Spleen (tissue), 11 donors: ENCODE measurements around the gene AQP1. TPM values are rescaled to one million over a fixed set of nuclear protein-coding genes. Genes with fewer than 3 reads are reported as not detected.

Experiments used
- DNase-seq: peaks from one replicate; pipeline ENCODE4 v3.0.0-alpha.2; 2020
- H3K27ac ChIP-seq, 8 donors: fragments of 200-600 bp; sonication (generic) in 7 of 8; 1 replicate in 4 of 8; 2 replicates in 4 of 8; pipeline versions ENCODE4 v1.5.0 to v1.8.0; 2016 to 2021; ENCODE audit warnings: inconsistent platforms in 4 of 8, mild to moderate bottlenecking in 4 of 8, moderate library complexity in 1 of 8
- H3K27me3 ChIP-seq, 7 donors: fragments of 200-600 bp; sonication (generic) in 6 of 7; replicated peaks in 1 of 7; 1 replicate in 4 of 7; 2 replicates in 3 of 7; pipeline versions ENCODE4 v1.5.0 to v1.8.0; 2016 to 2021; ENCODE audit warnings: inconsistent platforms in 3 of 7, mild to moderate bottlenecking in 1 of 7
- H3K36me3 ChIP-seq, 6 donors: fragments of 200-600 bp; sonication (generic) in 5 of 6; 1 replicate in 4 of 6; 2 replicates in 2 of 6; pipeline versions ENCODE4 v1.5.0 to v1.8.0; 2016 to 2021; ENCODE audit warnings: inconsistent platforms in 2 of 6
- H3K4me1 ChIP-seq, 6 donors: fragments of 200-600 bp; sonication (generic) in 5 of 6; 1 replicate in 3 of 6; 2 replicates in 3 of 6; pipeline versions ENCODE4 v1.5.0 to v1.8.0; 2016 to 2021; ENCODE audit warnings: inconsistent platforms in 3 of 6
- H3K4me3 ChIP-seq, 8 donors: fragments of 200-600 bp; sonication (generic) in 7 of 8; 1 replicate in 4 of 8; 2 replicates in 4 of 8; pipeline versions ENCODE4 v1.5.0 to v1.8.0; 2016 to 2021; ENCODE audit warnings: inconsistent platforms in 4 of 8, mild to moderate bottlenecking in 4 of 8, moderate library complexity in 2 of 8
- H3K9me3 ChIP-seq, 8 donors: fragments of 200-600 bp; sonication (generic) in 7 of 8; 1 replicate in 4 of 8; 2 replicates in 4 of 8; pipeline versions ENCODE4 v1.5.0 to v1.8.0; 2016 to 2021; ENCODE audit warnings: inconsistent platforms in 4 of 8
- POLR2A ChIP-seq, 3 donors: fragments of 450-650 bp; IDR thresholded peaks; one replicate each; pipeline ENCODE4 v1.5.1; 2017; ENCODE audit warnings: antibody characterized with exemption in 3 of 3, mild to moderate bottlenecking in 1 of 3
- POLR2AphosphoS5 ChIP-seq, 3 donors: sonication (generic); formaldehyde crosslinking; IDR thresholded peaks; one replicate each; pipeline ENCODE4 v1.5.1; 2017; ENCODE audit warnings: antibody characterized with exemption in 3 of 3
- WGBS, 5 donors: extraction: QIAGEN DNeasy Blood & Tissue Kit in 3 of 5; methylation state at CpG; one replicate each; pipeline versions ENCODE4 v1.1.5 to v1.1.7; 2013 to 2018; 5-methylcytosine and 5-hydroxymethylcytosine counted together
- intact Hi-C: fragments of 100-400 bp; cut with DNase I; formaldehyde crosslinking; loops from one replicate; pipeline ENCODE4 v1.15.0; 2023; ENCODE audit warnings: low total_unique reads
- polyA plus RNA-seq, 3 donors: library from polyadenylated mRNA; stranded (reverse); fragments of 200-250 nt; gene quantifications; one replicate each; pipeline ENCODE4 v1.2.1, GENCODE V29; 2013
- total RNA-seq, 7 donors: library from RNA; depleted of rRNA in 3 of 7; stranded (reverse); fragments of >200 nt in 3 of 7; fragmentation: NEBNext Ultra II Directional in 4 of 7; extraction: Animal tissue kit (Norgen Biotek cat#: 25700) in 4 of 7; gene quantifications; one replicate each; pipeline versions ENCODE4 v1.1.0 to v1.2.1, GENCODE V29; 2016 to 2021
- TF ChIP-seq, protein P1 (sequence below), 11 experiments: fragments of 200-600 bp in 7 of 11; fragments of 450-650 bp in 4 of 11; sonication (generic) in 4 of 11; IDR thresholded peaks in 8 of 11; conservative IDR thresholded peaks in 3 of 11; 1 replicate in 7 of 11; 2 replicates in 4 of 11; pipeline versions ENCODE4 v1.4.0 to v1.8.0; 2016 to 2021; ENCODE audit warnings: antibody characterized with exemption in 11 of 11, inconsistent platforms in 4 of 11, mild to moderate bottlenecking in 1 of 11
- donor health status: healthy with polysubstance abuse.
- donor health status: DM: no; HTN: no; CAD: no; lungs with moderate emphysema.
- donor health status: DM: no; HTN: no; CAD: no.
- donor health status: Bipolar disorder and iron deficiency.
- donor health status: healthy.
- donor health status: DM: no; HTN: no; CAD: no.
- donor health status: DM: yes; HTN: yes; CAD: no.

The AQP1 gene
- total and polyA plus RNA-seq, 10 donors: 4.4 to 34.3 (median 22.9) TPM

DNA sequence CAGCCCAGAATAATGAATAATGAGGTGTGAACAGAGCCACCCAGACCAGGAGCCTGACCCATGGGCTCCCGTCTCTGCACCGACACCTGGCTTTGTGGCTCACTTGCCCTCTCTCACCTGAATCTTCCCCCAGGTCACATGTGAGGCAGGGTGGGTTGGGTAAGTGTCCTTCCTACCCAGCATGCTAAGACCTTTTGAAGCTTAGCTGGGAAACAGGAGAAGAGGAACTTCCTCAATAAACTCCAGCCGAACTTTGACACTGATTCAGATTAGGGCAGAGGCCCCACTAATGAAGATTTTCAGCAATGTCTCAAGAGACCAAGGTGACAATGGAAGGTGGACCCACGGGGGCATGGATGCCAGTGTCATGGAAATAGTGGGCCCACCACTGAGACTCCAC, 46.6 kb upstream of the AQP1 start:
- Histone ChIP-seq H3K9me3 (no peaks in the 10 kb centered on the region), H3K36me3 (peaks cover 0 to 6% (median 0%) of the 10 kb centered on the region in 6 donors), H3K4me1 (peaks cover 0 to 7% (median 0%) of the 10 kb centered on the region in 6 donors), H3K4me3 (no peak overlapping the region), H3K27me3 (no peaks in the 10 kb centered on the region), H3K27ac (no peak overlapping the region)
- no peak for DNase-seq
- 66 to 90% (median 83%) methylated on average over 4 of the region's 4 CpGs for WGBS, 5 donors
- TF ChIP-seq POLR2AphosphoS5 (IDR thresholded peaks at IDR 0.05) (no peak), POLR2A (IDR thresholded peaks at IDR 0.05) (no peak)
- TF ChIP-seq, protein P1, sequence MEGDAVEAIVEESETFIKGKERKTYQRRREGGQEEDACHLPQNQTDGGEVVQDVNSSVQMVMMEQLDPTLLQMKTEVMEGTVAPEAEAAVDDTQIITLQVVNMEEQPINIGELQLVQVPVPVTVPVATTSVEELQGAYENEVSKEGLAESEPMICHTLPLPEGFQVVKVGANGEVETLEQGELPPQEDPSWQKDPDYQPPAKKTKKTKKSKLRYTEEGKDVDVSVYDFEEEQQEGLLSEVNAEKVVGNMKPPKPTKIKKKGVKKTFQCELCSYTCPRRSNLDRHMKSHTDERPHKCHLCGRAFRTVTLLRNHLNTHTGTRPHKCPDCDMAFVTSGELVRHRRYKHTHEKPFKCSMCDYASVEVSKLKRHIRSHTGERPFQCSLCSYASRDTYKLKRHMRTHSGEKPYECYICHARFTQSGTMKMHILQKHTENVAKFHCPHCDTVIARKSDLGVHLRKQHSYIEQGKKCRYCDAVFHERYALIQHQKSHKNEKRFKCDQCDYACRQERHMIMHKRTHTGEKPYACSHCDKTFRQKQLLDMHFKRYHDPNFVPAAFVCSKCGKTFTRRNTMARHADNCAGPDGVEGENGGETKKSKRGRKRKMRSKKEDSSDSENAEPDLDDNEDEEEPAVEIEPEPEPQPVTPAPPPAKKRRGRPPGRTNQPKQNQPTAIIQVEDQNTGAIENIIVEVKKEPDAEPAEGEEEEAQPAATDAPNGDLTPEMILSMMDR (IDR thresholded peaks at IDR 0.05 in 8 of 11, conservative IDR thresholded peaks at IDR 0.05 in 3 of 11): no peak
- intact Hi-C loops: no loop called here

DNA sequence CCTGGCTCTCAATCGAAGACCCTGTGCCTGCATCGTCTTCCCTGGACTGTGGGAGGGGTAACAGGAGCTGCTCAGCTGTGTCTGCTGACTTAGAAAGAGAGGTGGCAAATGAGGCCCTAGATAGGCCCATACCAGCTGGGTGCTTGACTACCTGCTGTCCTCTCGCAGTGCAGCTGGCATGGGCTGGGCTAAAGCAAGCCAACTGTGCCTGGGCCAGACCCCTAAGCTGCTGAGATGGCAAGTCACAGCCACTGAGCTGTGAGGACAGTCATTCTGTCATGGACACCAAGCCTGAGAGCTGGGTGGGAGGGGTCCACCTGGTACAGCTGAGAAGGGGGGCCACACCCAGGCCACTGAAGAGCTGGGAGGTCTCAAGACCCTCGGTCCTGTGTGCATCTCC, 45.8 kb upstream of the AQP1 start:
- H3K4me3 ChIP-seq: no peak overlapping the region
- H3K9me3 ChIP-seq: no peaks in the 10 kb centered on the region
- H3K36me3 ChIP-seq: no peaks in the 10 kb centered on the region
- intact Hi-C loops: no loop called here
- no peak overlapping the region for H3K27ac ChIP-seq
- WGBS, 5 donors: 85 to 97% (median 89%) methylated on average over 3 to 4 of the region's 4 CpGs
- TF ChIP-seq POLR2A (IDR thresholded peaks at IDR 0.05): no peak
- TF ChIP-seq POLR2AphosphoS5 (IDR thresholded peaks at IDR 0.05): no peak
- TF ChIP-seq, protein P1 (IDR thresholded peaks at IDR 0.05 in 8 of 11, conservative IDR thresholded peaks at IDR 0.05 in 3 of 11): no peak
- no peak for DNase-seq
- peaks cover 0 to 8% (median 0%) of the 10 kb centered on the region in 6 donors for H3K4me1 ChIP-seq
- no peaks in the 10 kb centered on the region for H3K27me3 ChIP-seq

DNA sequence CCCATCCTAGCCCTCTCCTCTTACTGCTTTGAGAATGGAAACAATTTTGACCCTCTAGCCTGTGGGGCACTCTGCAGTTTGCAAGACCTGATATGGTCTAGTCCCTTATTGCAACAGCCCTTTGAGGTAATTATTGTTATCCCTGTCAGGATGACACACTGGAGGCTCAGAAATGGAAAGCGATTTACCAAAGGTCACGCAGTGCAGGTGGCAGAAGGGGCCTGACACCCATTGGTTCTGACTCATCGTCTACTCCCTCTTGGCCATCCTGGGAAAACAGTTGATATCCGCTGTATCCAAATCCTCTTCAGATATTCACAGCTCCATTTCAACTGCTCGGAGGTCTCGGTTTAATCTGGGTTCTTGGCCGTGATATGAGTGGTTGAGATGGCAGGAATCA, 44.7 kb upstream of the AQP1 start:
- intact Hi-C loops: no loop called here
- DNase-seq: no peak
- H3K4me3 ChIP-seq: no peak overlapping the region
- no peaks in the 10 kb centered on the region for H3K9me3 ChIP-seq
- TF ChIP-seq POLR2A (IDR thresholded peaks at IDR 0.05) (no peak), POLR2AphosphoS5 (IDR thresholded peaks at IDR 0.05) (no peak)
- TF ChIP-seq, protein P1 (IDR thresholded peaks at IDR 0.05 in 8 of 11, conservative IDR thresholded peaks at IDR 0.05 in 3 of 11): no peak
- 83 to 95% (median 88%) methylated on average over 7 of the region's 7 CpGs for WGBS, 5 donors
- H3K27me3 ChIP-seq: no peaks in the 10 kb centered on the region
- peaks cover 0 to 3% (median 0%) of the 10 kb centered on the region in 6 donors for H3K36me3 ChIP-seq
- no peak overlapping the region for H3K27ac ChIP-seq
- H3K4me1 ChIP-seq: peaks cover 0 to 8% (median 0%) of the 10 kb centered on the region in 6 donors

DNA sequence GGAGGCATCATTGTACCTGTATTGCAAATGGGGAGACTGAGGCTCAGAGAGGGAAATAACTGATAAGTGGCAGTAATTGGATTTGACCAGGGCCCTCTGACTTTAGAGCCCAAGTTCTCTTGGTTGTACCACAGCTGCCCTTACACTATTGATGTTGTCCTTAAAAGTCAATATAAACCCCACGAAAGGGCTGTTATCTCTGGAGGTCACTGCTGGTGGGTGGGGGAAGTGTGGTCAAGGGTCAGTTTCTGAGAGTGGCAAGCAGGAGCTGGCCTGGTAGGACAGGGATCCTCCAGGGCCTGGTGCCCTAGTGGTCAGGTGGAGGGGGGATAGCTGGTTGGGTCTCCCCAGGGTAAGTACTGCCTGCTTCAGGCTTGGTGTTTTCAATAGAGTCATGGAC, 44.2 kb upstream of the AQP1 start:
- Histone ChIP-seq H3K4me3 (no peak overlapping the region), H3K4me1 (peaks cover 0 to 8% (median 0%) of the 10 kb centered on the region in 6 donors), H3K36me3 (peaks cover 0 to 9% (median 0%) of the 10 kb centered on the region in 6 donors), H3K9me3 (no peaks in the 10 kb centered on the region), H3K27ac (no peak overlapping the region), H3K27me3 (no peaks in the 10 kb centered on the region)
- TF ChIP-seq, protein P1 (IDR thresholded peaks at IDR 0.05 in 8 of 11, conservative IDR thresholded peaks at IDR 0.05 in 3 of 11): no peak
- TF ChIP-seq POLR2AphosphoS5 (IDR thresholded peaks at IDR 0.05) (no peak), POLR2A (IDR thresholded peaks at IDR 0.05) (no peak)
- DNase-seq: no peak
- intact Hi-C loops: no loop called here
- 77 to 88% (median 85%) methylated on average over 1 of the region's 1 CpG for WGBS, 5 donors
